NCI-H82 treated with DMSO at 0.1 percent for 48 hours (cell line): ENCODE data around the gene TMEM138.

Experiments
- DNase-seq: peaks from one replicate; lab custom pipeline; 2025; ENCODE audit not compliant: unreplicated experiment; lab: John Stamatoyannopoulos, UW

TMEM138 gene

GRCh38 chr11:61361741-61362541, at the start of gene TMEM138, which contains the start of gene CYB561A3:
TSS of gene TMEM138 (plus strand) at chr11:61362374. CDS start at chr11:61364391, 2,017 bp downstream.
TSS of gene CYB561A3 (minus strand) at chr11:61361882. CDS start at chr11:61356713, 5,169 bp downstream.
- peak; percentile 75 for DNase-seq

GRCh38 chr11:61315260-61315659, 46.9 kb upstream of the TMEM138 start:
- DNase-seq = no peak

GRCh38 chr11:61325649-61326414, 36.3 kb upstream of the TMEM138 start:
- no peak for DNase-seq

DNA sequence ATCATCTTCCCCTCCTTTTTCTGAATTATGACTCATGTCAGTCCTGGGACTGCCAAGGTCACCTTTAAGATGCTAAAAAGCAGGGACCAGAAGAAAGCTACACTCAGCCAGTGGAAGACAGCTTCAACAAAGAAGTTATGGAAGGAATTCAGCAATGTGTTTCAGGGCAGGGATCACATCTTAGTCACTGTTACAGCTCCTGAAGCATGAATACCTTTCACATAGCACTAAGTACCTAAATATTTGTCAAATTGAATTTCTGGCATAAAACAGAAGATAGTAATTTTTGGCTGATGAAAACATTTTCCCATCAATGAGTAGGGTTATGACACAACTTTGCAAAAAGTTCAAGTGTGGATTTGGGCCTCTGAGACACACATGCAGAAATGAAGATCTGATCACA, 34.5 kb upstream of the TMEM138 start:
- no peak for DNase-seq

- DNase-seq = no peak
Measured at GRCh38 chr11:61328351-61328750, 33.8 kb upstream of the TMEM138 start.

DNA sequence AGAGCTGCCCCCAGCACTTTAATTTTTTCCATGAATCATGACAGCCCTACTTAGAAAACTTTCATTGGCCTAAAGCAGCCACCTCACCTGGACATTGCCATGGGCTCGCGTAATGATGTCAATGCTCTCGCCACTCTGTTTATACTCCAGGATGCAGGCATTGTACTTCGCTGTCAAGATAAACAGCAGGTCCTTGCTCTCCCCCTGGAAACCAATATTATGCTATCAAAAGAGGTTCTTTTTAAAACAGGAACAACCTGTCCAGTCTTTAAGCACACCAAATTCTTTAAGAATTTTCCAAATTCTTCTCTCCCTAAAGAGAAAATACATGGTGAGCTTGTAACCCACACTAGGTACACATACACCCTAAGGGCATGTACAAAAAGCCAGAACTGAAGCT, 32.3 kb upstream of the TMEM138 start:
- no peak for DNase-seq

- no peak for DNase-seq
Measured at GRCh38 chr11:61331651-61332050, 30.5 kb upstream of the TMEM138 start.

DNA sequence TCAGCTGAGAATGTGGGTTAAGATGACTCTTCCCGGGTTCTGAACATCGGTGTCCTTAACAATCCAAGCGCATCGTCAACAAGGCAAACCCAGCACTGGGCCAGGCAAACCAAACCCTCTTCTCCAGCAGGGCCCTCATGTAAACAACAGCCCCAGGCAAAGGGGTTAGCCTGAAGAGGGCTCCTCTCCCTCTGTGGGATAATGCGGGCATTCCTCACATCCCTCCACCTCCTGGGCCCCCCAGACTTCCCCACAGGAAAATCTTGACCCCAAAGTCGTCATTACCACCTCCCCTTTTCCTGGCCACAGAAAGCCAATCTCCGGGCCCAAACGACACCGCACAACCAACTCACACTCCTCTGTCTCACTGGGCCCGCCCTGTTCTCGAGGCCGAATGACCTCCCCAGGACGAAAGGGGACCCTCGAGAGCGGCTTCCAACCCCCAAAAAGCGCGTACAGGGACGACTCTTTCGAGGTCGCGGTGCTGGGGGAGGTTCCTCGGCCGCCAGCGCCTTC, 29.8 kb upstream of the TMEM138 start:
- DNase-seq = no peak

DNA sequence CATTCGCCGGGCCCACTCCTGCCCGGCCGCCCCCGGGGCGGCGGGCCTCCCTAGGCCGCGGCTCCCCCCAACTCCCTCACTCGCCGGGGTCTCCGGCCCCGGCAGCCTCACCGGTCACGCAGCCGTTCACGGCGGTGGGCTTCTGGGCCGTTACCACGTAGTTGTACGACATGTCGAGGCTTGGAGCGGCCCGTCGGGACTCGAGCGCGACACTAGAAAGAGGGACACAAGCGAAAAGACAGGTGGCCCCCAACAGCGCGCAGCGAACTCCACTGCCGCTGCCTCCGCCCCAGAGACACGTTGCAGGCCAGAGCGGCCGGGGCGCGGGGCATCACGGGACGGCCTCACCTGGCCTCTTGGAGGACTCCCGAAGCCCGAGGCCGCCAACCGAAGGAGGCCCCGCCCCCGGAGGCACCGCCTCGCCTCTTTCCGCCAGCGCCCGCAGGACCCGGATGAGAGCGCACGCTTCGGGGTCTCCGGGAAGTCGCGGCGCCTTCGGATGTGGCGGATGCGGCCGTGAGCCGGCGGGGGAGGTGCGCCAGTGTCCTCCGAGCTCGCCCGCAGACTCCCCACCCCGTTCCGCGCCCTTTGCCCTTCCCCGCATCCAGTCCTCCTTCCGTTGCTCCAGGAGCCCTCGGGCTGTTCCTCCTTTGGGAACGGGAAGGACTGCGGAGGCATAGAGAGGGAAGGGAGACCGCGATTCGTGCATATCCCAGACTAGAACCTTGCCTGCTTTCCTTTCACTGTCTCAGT, 29.2 kb upstream of the TMEM138 start, which contains the start of the genes DDB1 and TKFC:
TSS of gene DDB1 (minus strand) at position 309 of the 753 bp plus-strand sequence. CDS start at position 172, 137 bp downstream.
TSS of gene TKFC (plus strand) at position 432 of the 753 bp plus-strand sequence. CDS start 1,501 bp downstream, outside the sequence.
- peak; percentile 58 for DNase-seq

DNA sequence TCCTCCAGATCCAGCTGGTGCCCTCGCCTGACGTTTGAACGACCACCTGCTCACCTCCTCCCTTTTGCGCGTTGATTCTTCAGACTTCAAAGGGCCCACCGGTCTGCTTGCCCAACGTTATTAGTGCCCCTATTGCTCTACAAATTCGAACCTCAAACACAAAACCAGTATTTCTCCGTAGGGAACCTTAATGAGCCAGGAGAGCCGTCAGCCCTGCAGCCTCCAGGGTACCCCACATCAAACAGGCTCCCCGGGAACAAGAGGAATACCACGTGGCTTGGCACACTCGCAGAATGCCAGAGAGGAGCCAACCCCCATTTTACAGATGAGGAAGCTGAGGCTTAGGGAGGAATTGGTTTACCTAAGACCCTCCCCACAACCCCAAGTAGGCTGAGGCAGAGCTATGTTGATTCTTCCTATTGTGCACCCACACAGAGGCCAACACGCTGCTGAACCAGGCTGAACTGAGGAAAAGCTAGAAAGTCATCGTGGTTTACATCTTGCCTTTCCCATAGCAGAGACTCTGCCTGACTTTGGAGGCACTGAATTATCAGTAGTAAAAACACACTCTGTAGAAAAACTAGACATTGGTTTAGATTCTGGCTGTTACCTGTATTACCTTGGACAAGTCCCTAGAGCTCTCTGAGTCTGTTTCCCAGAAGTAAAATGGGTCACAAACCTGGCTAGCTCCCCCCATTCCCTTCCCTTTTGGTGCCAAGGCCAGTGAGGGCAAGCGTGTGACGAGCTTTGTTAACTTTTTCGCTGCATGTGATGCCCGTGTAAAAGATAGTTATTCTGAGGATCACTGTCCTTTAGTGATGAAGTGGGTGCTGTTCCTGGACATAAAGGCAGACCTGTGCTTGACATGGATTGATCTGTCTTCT, 28.4 kb upstream of the TMEM138 start:
- DNase-seq = no peak

DNA sequence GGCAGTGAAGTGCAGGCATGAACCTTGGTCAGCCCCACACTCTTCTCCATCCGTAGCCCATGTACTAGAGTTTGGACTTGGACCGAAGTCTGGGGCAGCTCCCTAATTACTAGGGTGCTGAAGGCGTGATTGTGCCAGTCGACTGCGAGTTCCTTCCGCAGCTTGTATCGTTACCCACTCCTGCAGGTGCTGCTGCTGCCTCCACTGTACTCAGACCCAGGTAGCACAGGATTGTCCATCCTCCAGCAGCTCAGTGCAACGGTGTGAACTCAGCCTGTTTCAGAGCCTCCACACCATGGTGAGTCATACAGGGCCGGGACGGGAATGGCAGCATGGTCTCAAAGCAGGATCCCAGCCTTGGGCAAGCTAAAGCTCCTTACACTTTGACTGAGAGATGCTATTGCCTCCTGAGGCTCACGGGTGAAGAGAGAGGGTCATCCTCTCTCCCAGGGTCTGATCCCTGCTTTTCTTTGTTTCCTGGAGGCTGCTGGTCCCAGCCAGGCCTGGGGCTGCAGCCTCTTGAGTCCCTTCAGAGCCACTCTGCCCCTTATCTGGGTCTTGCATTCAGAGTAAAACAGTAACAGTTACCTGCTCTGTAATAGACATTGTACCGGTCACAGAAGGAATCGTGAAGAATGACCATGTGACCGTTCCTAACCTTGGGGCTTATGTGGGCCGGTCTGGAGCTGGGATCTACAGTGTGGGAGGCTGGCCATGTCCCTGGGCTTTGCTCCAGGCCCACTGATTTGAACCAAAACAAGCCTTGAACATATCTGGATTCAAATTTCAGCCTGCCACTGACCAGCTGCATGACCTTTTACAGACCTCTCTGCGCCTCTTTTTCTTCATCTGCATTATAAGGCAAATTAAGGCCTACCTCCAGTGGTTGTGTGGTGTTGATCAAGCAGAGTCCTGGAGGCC, 27.5 kb upstream of the TMEM138 start:
- DNase-seq = no peak

- no peak for DNase-seq
Measured at GRCh38 chr11:61335355-61335710, 26.8 kb upstream of the TMEM138 start.

GRCh38 chr11:61336171-61336935, 25.8 kb upstream of the TMEM138 start:
- peak; percentile 3 for DNase-seq

DNA sequence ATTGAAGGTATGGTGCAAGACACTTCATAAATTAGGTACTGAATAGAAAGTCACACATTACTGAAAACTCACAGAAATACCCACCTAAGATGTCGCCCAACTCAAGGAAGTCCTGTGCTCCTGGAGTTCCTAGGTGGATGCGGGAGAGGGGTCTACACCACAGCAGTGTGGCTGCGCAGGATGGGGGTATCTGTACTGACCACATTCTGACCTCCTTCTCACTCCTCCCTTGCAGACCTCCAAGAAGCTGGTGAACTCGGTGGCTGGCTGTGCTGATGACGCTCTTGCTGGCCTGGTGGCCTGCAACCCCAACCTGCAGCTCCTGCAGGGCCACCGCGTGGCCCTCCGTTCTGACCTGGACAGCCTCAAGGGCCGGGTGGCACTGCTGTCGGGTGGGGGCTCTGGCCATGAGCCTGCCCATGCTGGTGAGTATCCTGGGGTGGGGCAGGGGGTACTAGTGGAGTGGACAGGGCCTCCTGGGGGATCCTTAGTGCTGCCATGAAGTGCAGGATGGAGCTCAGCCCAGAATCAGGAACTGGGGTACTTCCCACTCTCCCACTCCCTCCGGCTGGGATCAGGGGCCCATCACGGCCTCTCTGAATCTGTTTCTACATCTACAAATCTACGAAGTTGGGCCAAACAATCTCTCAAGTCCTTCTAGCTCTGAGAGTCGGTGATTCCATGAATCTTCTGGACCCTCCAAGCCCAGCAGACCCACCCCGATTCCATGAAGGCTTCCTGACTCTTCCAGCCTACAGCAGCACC, 24.3 kb upstream of the TMEM138 start:
- no peak for DNase-seq

DNA sequence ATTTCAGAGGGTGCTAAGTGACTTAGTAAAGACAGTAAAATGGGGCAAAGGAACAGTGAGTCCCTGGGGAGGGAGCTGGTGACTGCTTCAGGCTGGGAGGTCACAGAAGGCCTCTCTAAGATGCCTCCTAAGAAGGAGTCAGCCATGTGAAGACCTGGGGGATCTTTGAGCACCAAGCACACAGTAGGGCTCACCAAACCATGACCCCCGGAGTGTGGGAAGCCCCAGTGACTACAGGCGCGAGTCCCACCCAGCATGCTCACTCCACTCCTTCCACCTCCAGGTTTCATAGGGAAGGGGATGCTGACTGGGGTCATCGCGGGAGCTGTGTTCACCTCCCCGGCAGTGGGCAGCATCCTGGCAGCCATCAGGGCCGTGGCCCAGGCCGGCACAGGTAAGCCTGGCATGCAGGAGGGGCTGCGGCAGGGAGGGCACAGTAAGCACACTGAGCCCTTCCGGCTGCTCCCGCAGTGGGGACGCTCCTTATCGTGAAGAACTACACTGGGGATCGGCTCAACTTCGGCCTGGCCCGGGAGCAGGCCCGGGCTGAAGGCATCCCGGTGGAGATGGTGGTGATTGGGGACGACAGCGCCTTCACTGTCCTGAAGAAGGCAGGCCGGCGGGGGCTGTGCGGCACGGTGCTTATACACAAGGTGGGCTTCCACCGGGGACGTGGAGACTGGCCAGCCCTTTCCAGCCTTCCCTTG, 23.2 kb upstream of the TMEM138 start:
- DNase-seq = no peak

DNA sequence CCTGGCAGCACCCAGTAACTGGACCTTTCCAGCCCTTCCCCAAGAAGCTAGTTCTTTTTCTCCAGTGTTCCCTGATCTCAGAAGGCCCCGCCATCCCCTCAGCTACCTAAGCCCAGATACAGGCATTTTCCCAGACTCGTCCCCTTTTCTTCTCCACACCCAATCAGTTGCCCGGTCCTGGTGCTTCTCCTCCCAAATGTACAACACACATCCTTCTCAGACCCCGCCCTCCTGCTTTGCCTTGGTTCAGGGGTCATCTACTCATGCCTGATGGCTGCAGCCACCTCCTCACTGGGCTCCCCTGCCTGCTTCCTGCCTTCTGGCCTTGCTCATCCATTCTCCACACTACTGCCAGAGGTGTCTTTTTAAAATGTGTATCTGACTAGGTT, 22.7 kb upstream of the TMEM138 start:
- no peak for DNase-seq

DNA sequence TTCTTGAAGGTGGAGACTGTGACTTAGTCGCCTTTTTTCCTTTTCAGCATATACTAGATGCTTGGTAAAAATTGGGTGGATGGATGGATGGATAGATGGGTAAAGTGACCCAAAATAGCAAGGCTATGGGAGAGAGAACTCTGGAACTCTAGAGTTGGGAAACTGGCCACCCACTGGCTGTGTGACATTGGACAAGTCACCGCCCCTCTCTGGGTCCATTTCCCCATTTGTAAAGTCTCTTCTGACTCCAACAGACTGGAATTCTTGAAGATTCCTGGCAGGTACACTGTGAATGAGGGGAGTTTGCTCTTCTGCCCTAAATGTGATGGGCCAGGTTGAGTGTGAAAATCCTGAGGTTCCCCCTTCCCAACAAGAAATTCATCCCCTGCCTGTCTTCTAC, 21.2 kb upstream of the TMEM138 start:
- no peak for DNase-seq
